ENCODE measurements around the gene DUSP18.

GRCh38 chr22:30667107-30667493 is 575 bp downstream of the DUSP18 start:
- TF ChIP-seq CTCF (IDR thresholded peaks at IDR 0.05) (no peak), POLR2A (IDR thresholded peaks at IDR 0.05) (no peak)

All from breast epithelium (tissue), 3 donors.